Ishikawa (cell line): ENCODE results near the gene ROBO1.

ENCODE experiments used
- CEBPB ChIP-seq: IDR thresholded peaks from 2 replicates; pipeline ENCODE4 v1.6.1; 2012
- CREB1 ChIP-seq: IDR thresholded peaks from 2 replicates; pipeline ENCODE4 v1.6.1; 2012; ENCODE audit warnings: low read depth
- EGR1 ChIP-seq: IDR thresholded peaks from 2 replicates; pipeline ENCODE4 v1.6.1; 2012
- EP300 ChIP-seq: IDR thresholded peaks from 2 replicates; pipeline ENCODE4 v1.6.1; 2012; ENCODE audit warnings: borderline replicate concordance
- FOXM1 ChIP-seq: IDR thresholded peaks from 2 replicates; pipeline ENCODE4 v1.6.1; 2012; ENCODE audit warnings: low read depth, borderline replicate concordance
- MAX ChIP-seq: IDR thresholded peaks from 2 replicates; pipeline ENCODE4 v1.6.1; 2012
- NFIC ChIP-seq: IDR thresholded peaks from 2 replicates; pipeline ENCODE4 v1.6.1; 2012
- RAD21 ChIP-seq: IDR thresholded peaks from 2 replicates; pipeline ENCODE4 v1.6.1; 2012; ENCODE audit warnings: low read depth
- TAF1 ChIP-seq: IDR thresholded peaks from 2 replicates; pipeline ENCODE4 v1.6.1; 2012; ENCODE audit warnings: low read depth, mild to moderate bottlenecking
- TEAD4 ChIP-seq: IDR thresholded peaks from 2 replicates; pipeline ENCODE4 v1.6.1; 2012
- YY1 ChIP-seq: IDR thresholded peaks from 2 replicates; pipeline ENCODE4 v1.6.1; 2012; ENCODE audit warnings: low read depth
- ZBTB7A ChIP-seq: IDR thresholded peaks from 2 replicates; pipeline ENCODE4 v1.6.1; 2012; ENCODE audit warnings: low read depth
- TF ChIP-seq, protein P1 (sequence below): IDR thresholded peaks from 2 replicates; pipeline ENCODE4 v1.6.1; 2012; ENCODE audit warnings: low read depth, mild to moderate bottlenecking

DNA sequence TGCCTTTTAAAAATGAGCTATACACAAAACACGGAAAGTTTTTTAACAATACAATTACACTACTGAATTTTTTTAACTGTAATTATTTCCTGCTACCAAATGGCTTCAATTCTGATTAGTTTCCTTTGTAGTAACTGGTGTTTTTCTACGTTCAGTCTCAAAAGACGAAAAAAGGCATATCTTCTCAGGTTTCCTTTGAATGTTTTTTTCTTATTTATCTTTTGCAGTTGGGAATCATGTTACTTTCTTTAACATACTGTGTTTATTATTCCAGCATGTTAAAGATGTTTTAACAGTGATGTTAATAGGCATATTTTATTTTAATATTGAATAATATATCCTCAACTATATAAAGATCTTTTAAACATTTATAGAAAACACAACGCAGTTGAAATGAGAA lies 1055.5 kb downstream of the ROBO1 start:
- TF ChIP-seq, protein P1, sequence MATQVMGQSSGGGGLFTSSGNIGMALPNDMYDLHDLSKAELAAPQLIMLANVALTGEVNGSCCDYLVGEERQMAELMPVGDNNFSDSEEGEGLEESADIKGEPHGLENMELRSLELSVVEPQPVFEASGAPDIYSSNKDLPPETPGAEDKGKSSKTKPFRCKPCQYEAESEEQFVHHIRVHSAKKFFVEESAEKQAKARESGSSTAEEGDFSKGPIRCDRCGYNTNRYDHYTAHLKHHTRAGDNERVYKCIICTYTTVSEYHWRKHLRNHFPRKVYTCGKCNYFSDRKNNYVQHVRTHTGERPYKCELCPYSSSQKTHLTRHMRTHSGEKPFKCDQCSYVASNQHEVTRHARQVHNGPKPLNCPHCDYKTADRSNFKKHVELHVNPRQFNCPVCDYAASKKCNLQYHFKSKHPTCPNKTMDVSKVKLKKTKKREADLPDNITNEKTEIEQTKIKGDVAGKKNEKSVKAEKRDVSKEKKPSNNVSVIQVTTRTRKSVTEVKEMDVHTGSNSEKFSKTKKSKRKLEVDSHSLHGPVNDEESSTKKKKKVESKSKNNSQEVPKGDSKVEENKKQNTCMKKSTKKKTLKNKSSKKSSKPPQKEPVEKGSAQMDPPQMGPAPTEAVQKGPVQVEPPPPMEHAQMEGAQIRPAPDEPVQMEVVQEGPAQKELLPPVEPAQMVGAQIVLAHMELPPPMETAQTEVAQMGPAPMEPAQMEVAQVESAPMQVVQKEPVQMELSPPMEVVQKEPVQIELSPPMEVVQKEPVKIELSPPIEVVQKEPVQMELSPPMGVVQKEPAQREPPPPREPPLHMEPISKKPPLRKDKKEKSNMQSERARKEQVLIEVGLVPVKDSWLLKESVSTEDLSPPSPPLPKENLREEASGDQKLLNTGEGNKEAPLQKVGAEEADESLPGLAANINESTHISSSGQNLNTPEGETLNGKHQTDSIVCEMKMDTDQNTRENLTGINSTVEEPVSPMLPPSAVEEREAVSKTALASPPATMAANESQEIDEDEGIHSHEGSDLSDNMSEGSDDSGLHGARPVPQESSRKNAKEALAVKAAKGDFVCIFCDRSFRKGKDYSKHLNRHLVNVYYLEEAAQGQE = no peak
- no peak for TF ChIP-seq EP300
- no peak for TF ChIP-seq TAF1
- no peak for TF ChIP-seq YY1
- no peak for TF ChIP-seq MAX
- no peak for TF ChIP-seq RAD21
- no peak for TF ChIP-seq FOXM1
- no peak for TF ChIP-seq CEBPB
- no peak for TF ChIP-seq EGR1
- TF ChIP-seq NFIC = no peak
- no peak for TF ChIP-seq CREB1
- no peak for TF ChIP-seq TEAD4
- no peak for TF ChIP-seq ZBTB7A
